Left ventricle myocardium superior (tissue), 1 donor: ENCODE results near the gene STAC3. TPM values are rescaled to one million over a fixed set of nuclear protein-coding genes. Genes with fewer than 3 reads are reported as not detected.

Experiments
- ATAC-seq: fragments of 200-7000 bp; cut with Tn5 transposase; one replicate; pipeline ENCODE4 v1.9.1; 2020; ENCODE audit warnings: mild to moderate bottlenecking, moderate library complexity
- DNase-seq: peaks from one replicate; pipeline ENCODE4 v3.0.0-alpha.2; 2020
- intact Hi-C: fragments of 100-400 bp; cut with micrococcal nuclease; formaldehyde crosslinking; loops from one replicate; pipeline ENCODE4 v1.11.0; 2022
- microRNA-seq: library from miRNA; unstranded; fragments of <30 nt; microRNA quantifications from one replicate; pipeline ENCODE4 v1.2.0, GENCODE V29; 2020; ENCODE audit warnings: borderline number of aligned reads
- total RNA-seq: library from RNA; stranded (reverse); fragmentation: NEBNext Ultra II Directional; extraction: Animal tissue kit (Norgen Biotek cat#: 25700); gene quantifications from one replicate; pipeline ENCODE4 v1.2.1, GENCODE V29; 2021
- donor health status: DM: no; HTN: yes; CAD: no; lungs with severe emphysema.

STAC3 gene
- total RNA-seq, 1 donor from 2014 or later: 1.4 TPM

GRCh38 chr12:57201631-57202030 lies 49.4 kb downstream of the STAC3 start:
- ATAC-seq (no peak), DNase-seq (no peak)
- intact Hi-C loops: no loop called here

- intact Hi-C loops: no loop called here
- no peak for ATAC-seq
- DNase-seq: no peak
Measured at GRCh38 chr12:57201219-57201618, 49.8 kb downstream of the STAC3 start.

GRCh38 chr12:57200497-57200896 lies 50.5 kb downstream of the STAC3 start:
- intact Hi-C loops: no loop called here
- DNase-seq (no peak), ATAC-seq (no peak)

- ATAC-seq: no peak
- intact Hi-C loops: no loop called here
- DNase-seq: no peak
Measured at GRCh38 chr12:57199191-57199590, 51.8 kb downstream of the STAC3 start.

GRCh38 chr12:57198329-57198728 lies 52.7 kb downstream of the STAC3 start:
- DNase-seq (no peak), ATAC-seq (no peak)
- intact Hi-C loops: no loop called here

GRCh38 chr12:57196956-57197355 lies 54.0 kb downstream of the STAC3 start:
- intact Hi-C loops: no loop called here
- DNase-seq (no peak), ATAC-seq (no peak)

- DNase-seq (no peak), ATAC-seq (no peak)
- intact Hi-C loops: no loop called here
Measured at GRCh38 chr12:57196439-57196838, 54.5 kb downstream of the STAC3 start.

GRCh38 chr12:57195611-57196371 lies 55.2 kb downstream of the STAC3 start:
- ATAC-seq (no peak), DNase-seq (no peak)
- intact Hi-C loops: no loop called here

- intact Hi-C loops: no loop called here
- DNase-seq: no peak
- no peak for ATAC-seq
Measured at GRCh38 chr12:57195186-57195585, 55.8 kb downstream of the STAC3 start.

- intact Hi-C loops: no loop called here
- DNase-seq: no peak
Measured at GRCh38 chr12:57194253-57194652, 56.7 kb downstream of the STAC3 start.

GRCh38 chr12:57193706-57194245 lies 57.2 kb downstream of the STAC3 start:
- no peak for DNase-seq
- intact Hi-C loops: no loop called here

More at GRCh38 chr12:57194253-57194652, 56.7 kb downstream of the STAC3 start:
- no peak for ATAC-seq

More at GRCh38 chr12:57193706-57194245, 57.2 kb downstream of the STAC3 start:
- no peak for ATAC-seq

Small RNA genes within 50 kb of the gene (microRNA-seq; reads per million reads assigned to microRNA genes)
- not detected for gene MIR1228

Other genes with a start within 250 kb of the STAC3 start
- 3.4 TPM for gene ZBTB39, start 244.6 kb downstream of the STAC3 start, total RNA-seq
- not detected for gene TAC3, start 234.7 kb downstream of the STAC3 start, total RNA-seq
- gene MYO1A, start 201.1 kb downstream of the STAC3 start, total RNA-seq: not detected
- gene NEMP1, start 172.4 kb downstream of the STAC3 start, total RNA-seq: 3.7 TPM
- gene NAB2, start 162.1 kb downstream of the STAC3 start, total RNA-seq: 10.9 TPM
- gene STAT6, start 139.8 kb downstream of the STAC3 start, total RNA-seq: 46.1 TPM
- 108 TPM for gene LRP1, start 122.7 kb downstream of the STAC3 start, total RNA-seq
- not detected for gene LRP1-AS, start 103.6 kb downstream of the STAC3 start, total RNA-seq
- gene NXPH4, start 34.4 kb downstream of the STAC3 start, total RNA-seq: 1.8 TPM
- gene SHMT2, start 21.5 kb downstream of the STAC3 start, total RNA-seq: 33.4 TPM
- 54.4 TPM for gene R3HDM2, start 179.9 kb upstream of the STAC3 start, total RNA-seq
- not detected for gene INHBC, start 183.6 kb upstream of the STAC3 start, total RNA-seq
- not detected for gene INHBE, start 204.1 kb upstream of the STAC3 start, total RNA-seq
- gene GLI1, start 208.6 kb upstream of the STAC3 start, total RNA-seq: 0.37 TPM
- 5.7 TPM for gene ARHGAP9, start 228.7 kb upstream of the STAC3 start, total RNA-seq
- 72.7 TPM for gene MARS1, start 236.9 kb upstream of the STAC3 start, total RNA-seq